PC-3 (cell line): ENCODE results near the gene VAT1L. TPM values are rescaled to one million over a fixed set of nuclear protein-coding genes. Genes with fewer than 3 reads are reported as not detected.

Experiments
- ATAC-seq: fragments of 200-7000 bp; cut with Tn5 transposase; 2 replicates; pipeline ENCODE4 v1.9.1; 2020; ENCODE audit warnings: mild to moderate bottlenecking, moderate library complexity
- BruUV-seq: library from RNA; stranded (reverse); fragments of 400-500 nt; replicated peaks from 2 replicates; lab custom pipeline; 2021; lab: Mats Ljungman, UMichigan
- CTCF ChIA-PET: fragments of 300-600 bp; sonication (Branson Sonifier 250); formaldehyde crosslinking; loops from one replicate; lab custom pipeline; 2022; ENCODE audit warnings: antibody characterized with exemption; lab: Charles Lee
- POLR2A ChIA-PET: fragments of 300-600 bp; sonication (Branson Sonifier 250); formaldehyde crosslinking; loops from one replicate; lab custom pipeline; 2022; ENCODE audit warnings: antibody characterized with exemption; ENCODE audit not compliant: unreplicated experiment; lab: Charles Lee
- DNase-seq: peaks from one replicate; pipeline ENCODE4 v3.0.0-alpha.2; 2015
- H2AFZ ChIP-seq: fragments of 300-600 bp; sonication (generic); 2 replicates; pipeline ENCODE4 v1.6.0; 2016; ENCODE audit warnings: antibody characterized with exemption, low read length
- H3F3A ChIP-seq: fragments of 300-600 bp; sonication (generic); one replicate; pipeline ENCODE4 v1.6.0; 2017; ENCODE audit warnings: antibody characterized with exemption, low read length, control low read depth, mild to moderate bottlenecking; ENCODE audit not compliant: unreplicated experiment
- H3K27ac ChIP-seq: fragments of 300-600 bp; sonication (generic); 2 replicates; pipeline ENCODE4 v1.5.1; 2016; ENCODE audit warnings: mild to moderate bottlenecking, low read length
- H3K27me3 ChIP-seq: fragments of 300-600 bp; sonication (generic); 2 replicates; pipeline ENCODE4 v1.6.1; 2016; ENCODE audit warnings: low read length, mixed read lengths
- H3K36me3 ChIP-seq: fragments of 300-600 bp; sonication (generic); 2 replicates; pipeline ENCODE4 v1.6.1; 2016; ENCODE audit warnings: low read depth, mixed run types, low read length, mixed read lengths
- H3K4me1 ChIP-seq: fragments of 300-600 bp; sonication (generic); 2 replicates; pipeline ENCODE4 v1.5.1; 2016; ENCODE audit warnings: low read length; ENCODE audit not compliant: insufficient read depth
- H3K4me2 ChIP-seq: fragments of 300-600 bp; sonication (generic); 2 replicates; pipeline ENCODE4 v1.6.0; 2016; ENCODE audit warnings: low read length
- H3K4me3 ChIP-seq: fragments of 300-600 bp; sonication (generic); 2 replicates; pipeline ENCODE4 v1.5.1; 2016; ENCODE audit warnings: mild to moderate bottlenecking, low read length, mixed read lengths
- H3K79me2 ChIP-seq: fragments of 300-600 bp; sonication (generic); 2 replicates; pipeline ENCODE4 v1.6.1; 2017; ENCODE audit warnings: low read length, mixed read lengths
- H3K9ac ChIP-seq: fragments of 300-600 bp; sonication (generic); 2 replicates; pipeline ENCODE4 v1.6.0; 2016; ENCODE audit warnings: mild to moderate bottlenecking, low read length
- H3K9me2 ChIP-seq: fragments of 300-600 bp; sonication (generic); replicated peaks from 2 replicates; pipeline ENCODE4 v1.6.1; 2016; ENCODE audit warnings: mixed run types, low read length, mixed read lengths
- H3K9me3 ChIP-seq: fragments of 300-600 bp; sonication (generic); 2 replicates; pipeline ENCODE4 v1.6.1; 2016; ENCODE audit warnings: low read length, mixed read lengths
- H4K20me1 ChIP-seq: fragments of 300-600 bp; sonication (generic); 2 replicates; pipeline ENCODE4 v1.6.1; 2016; ENCODE audit warnings: low read length, mixed read lengths
- EZH2 ChIP-seq: fragments of 300-600 bp; sonication (generic); IDR thresholded peaks from one replicate; pipeline ENCODE4 v1.6.1; 2017; ENCODE audit warnings: antibody characterized with exemption, mild to moderate bottlenecking, low read length; ENCODE audit not compliant: unreplicated experiment
- EZH2phosphoT487 ChIP-seq: fragments of 300-600 bp; sonication (generic); IDR thresholded peaks from 2 replicates; pipeline ENCODE4 v1.6.1; 2018; ENCODE audit warnings: mild to moderate bottlenecking, antibody characterized with exemption, low read length, borderline replicate concordance
- intact Hi-C: fragments of 100-400 bp; cut with micrococcal nuclease; formaldehyde crosslinking; loops from 2 replicates; pipeline ENCODE4 v1.9.0; 2023
- total RNA-seq: library from RNA; depleted of rRNA; stranded (reverse); fragments of >200 nt; gene quantifications from 2 replicates; pipeline ENCODE4 v1.2.3, GENCODE V29; 2014
- TF ChIP-seq, protein P1 (sequence below): fragments of 300-600 bp; sonication (generic); conservative IDR thresholded peaks from 2 replicates; pipeline ENCODE4 v1.5.1; 2017; ENCODE audit warnings: antibody characterized with exemption, low read depth, mild to moderate bottlenecking, low read length

Gene VAT1L
- total RNA-seq, 1 experiment from 2014 or later = 0.47 TPM

DNA sequence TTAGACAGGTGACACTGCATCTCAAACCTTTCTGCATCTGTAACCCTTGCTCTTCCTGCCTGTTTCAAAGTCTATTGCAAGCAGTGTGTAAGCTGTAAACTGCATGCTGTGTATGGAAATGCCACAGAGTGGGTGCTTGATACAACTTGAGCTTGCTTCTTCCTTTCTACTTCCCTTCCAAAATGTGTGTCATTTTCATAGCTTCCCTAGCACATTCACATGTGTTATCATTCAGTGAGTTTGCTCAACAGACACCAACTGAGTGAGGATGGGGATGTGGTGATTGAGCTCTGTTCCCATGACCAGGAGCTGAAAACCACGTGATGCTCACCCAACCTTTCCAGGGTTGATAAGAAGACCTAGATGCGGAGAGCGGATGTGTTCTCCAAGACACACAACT lies 111.1 kb downstream of the VAT1L start:
- DNase-seq = no peak
- no peaks in the 10 kb centered on the region for H3F3A ChIP-seq
- no peaks in the 10 kb centered on the region for H3K27me3 ChIP-seq
- H3K9ac ChIP-seq = no peak overlapping the region
- intact Hi-C loops = no loop called here
- no peaks in the 10 kb centered on the region for H3K9me2 ChIP-seq
- CTCF ChIA-PET = no interaction called here
- BruUV-seq = no TSS peak
- H3K4me1 ChIP-seq = no peaks in the 10 kb centered on the region
- H3K9me3 ChIP-seq = no peaks in the 10 kb centered on the region
- no peaks in the 10 kb centered on the region for H3K79me2 ChIP-seq
- no peak overlapping the region for H2AFZ ChIP-seq
- H3K27ac ChIP-seq = no peak overlapping the region
- no peak for ATAC-seq
- H3K36me3 ChIP-seq = no peaks in the 10 kb centered on the region
- no peak overlapping the region for H3K4me2 ChIP-seq
- POLR2A ChIA-PET = no interaction called here
- no peaks in the 10 kb centered on the region for H4K20me1 ChIP-seq
- TF ChIP-seq, protein P1, sequence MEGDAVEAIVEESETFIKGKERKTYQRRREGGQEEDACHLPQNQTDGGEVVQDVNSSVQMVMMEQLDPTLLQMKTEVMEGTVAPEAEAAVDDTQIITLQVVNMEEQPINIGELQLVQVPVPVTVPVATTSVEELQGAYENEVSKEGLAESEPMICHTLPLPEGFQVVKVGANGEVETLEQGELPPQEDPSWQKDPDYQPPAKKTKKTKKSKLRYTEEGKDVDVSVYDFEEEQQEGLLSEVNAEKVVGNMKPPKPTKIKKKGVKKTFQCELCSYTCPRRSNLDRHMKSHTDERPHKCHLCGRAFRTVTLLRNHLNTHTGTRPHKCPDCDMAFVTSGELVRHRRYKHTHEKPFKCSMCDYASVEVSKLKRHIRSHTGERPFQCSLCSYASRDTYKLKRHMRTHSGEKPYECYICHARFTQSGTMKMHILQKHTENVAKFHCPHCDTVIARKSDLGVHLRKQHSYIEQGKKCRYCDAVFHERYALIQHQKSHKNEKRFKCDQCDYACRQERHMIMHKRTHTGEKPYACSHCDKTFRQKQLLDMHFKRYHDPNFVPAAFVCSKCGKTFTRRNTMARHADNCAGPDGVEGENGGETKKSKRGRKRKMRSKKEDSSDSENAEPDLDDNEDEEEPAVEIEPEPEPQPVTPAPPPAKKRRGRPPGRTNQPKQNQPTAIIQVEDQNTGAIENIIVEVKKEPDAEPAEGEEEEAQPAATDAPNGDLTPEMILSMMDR = no peak
- TF ChIP-seq EZH2phosphoT487 (no peak), EZH2 (no peak)
- H3K4me3 ChIP-seq = no peak overlapping the region

DNA sequence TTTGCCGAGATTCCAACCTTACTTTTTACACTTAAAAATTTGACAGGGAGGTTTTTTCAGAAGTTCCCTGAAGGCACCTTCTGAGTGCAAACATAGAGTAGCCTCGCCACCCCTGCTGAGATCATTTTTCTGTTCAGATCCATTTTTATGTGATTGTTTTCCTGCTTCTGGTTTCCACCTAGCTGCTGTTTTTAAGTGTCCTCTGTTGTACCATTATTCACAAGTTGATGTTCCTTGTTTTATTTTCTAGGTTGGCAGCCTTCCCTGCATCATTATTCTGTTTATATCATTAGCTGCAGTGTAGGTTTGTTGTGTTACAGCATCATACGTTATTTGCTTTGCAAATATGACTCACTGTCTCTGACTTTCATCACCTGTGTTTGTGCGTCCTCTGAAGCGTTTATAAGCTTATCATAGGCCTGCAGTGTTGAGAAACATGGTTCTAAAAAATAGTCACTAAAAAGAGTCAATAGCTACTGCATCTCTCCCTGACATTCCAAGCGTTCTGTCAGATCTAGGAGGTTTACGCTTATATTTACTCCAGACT lies 117.1 kb downstream of the VAT1L start:
- Histone ChIP-seq H3F3A (no peaks in the 10 kb centered on the region), H3K4me3 (no peak overlapping the region), H3K36me3 (no peaks in the 10 kb centered on the region), H3K9me3 (no peaks in the 10 kb centered on the region), H3K4me2 (no peak overlapping the region), H3K27me3 (no peaks in the 10 kb centered on the region), H2AFZ (no peak overlapping the region), H3K79me2 (no peaks in the 10 kb centered on the region), H3K9me2 (no peaks in the 10 kb centered on the region), H4K20me1 (no peaks in the 10 kb centered on the region), H3K9ac (no peak overlapping the region), H3K27ac (no peak overlapping the region), H3K4me1 (no peaks in the 10 kb centered on the region)
- POLR2A ChIA-PET = no interaction called here
- DNase-seq (no peak), ATAC-seq (no peak)
- TF ChIP-seq EZH2 = no peak
- CTCF ChIA-PET = no interaction called here
- BruUV-seq = no TSS peak
- intact Hi-C loops = no loop called here

DNA sequence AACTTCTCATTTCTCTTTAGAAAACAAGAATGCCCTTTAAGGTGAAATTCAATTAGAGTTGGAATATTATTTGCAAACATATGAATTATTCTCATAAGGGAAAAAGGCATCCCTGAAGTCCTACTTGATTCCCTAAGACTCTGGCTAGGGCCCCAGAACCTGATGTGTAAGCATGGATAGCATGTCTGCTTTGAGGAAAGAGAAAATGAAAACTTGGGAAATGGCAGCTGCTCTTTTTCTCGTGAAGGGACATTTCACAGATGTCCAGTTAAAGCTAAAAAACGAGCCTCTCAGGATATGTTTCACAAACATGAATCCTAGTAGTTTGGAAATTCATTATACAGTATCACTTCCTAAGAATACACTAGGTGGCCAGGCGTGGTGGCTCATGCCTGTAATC lies 121.7 kb downstream of the VAT1L start:
- H3K27ac ChIP-seq = no peak overlapping the region
- H3K79me2 ChIP-seq = no peaks in the 10 kb centered on the region
- no peak for TF ChIP-seq EZH2phosphoT487
- TF ChIP-seq EZH2 = no peak
- no peak for DNase-seq
- H3K9ac ChIP-seq = no peak overlapping the region
- no peaks in the 10 kb centered on the region for H3K36me3 ChIP-seq
- no peaks in the 10 kb centered on the region for H3K4me1 ChIP-seq
- H3K27me3 ChIP-seq = no peaks in the 10 kb centered on the region
- no peak overlapping the region for H2AFZ ChIP-seq
- H3K4me3 ChIP-seq = no peak overlapping the region
- ChIA-PET POLR2A (no interaction called here), CTCF (no interaction called here)
- H4K20me1 ChIP-seq = no peaks in the 10 kb centered on the region
- H3K4me2 ChIP-seq = no peak overlapping the region
- intact Hi-C loops = no loop called here
- no TSS peak for BruUV-seq
- H3F3A ChIP-seq = no peaks in the 10 kb centered on the region
- no peak for ATAC-seq
- no peaks in the 10 kb centered on the region for H3K9me2 ChIP-seq
- no peaks in the 10 kb centered on the region for H3K9me3 ChIP-seq

DNA sequence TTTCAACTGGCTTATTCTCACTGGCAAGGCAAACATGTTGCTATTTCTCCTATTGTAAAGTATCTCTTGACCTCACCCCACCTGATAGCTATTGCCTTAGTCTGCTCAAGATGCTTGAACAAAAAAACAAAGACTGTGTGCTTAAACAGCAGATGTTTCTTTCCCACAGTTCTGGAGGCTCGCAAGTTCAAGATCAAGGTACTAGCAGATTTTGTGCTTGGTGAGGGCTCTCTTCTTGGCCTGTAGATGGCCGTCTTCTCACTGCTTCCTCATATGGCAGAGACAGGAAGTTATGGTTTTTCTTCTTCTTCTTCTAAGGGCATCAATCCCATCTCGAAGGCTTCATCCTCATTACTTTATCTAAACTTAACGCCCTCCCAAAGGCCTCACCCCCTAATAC lies 124.3 kb downstream of the VAT1L start:
- BruUV-seq = no TSS peak
- no peaks in the 10 kb centered on the region for H4K20me1 ChIP-seq
- no peaks in the 10 kb centered on the region for H3K79me2 ChIP-seq
- ChIA-PET CTCF (no interaction called here), POLR2A (no interaction called here)
- no peak overlapping the region for H3K9ac ChIP-seq
- no peaks in the 10 kb centered on the region for H3F3A ChIP-seq
- H3K4me3 ChIP-seq = no peak overlapping the region
- no peaks in the 10 kb centered on the region for H3K9me2 ChIP-seq
- intact Hi-C loops = no loop called here
- H3K9me3 ChIP-seq = no peaks in the 10 kb centered on the region
- DNase-seq (no peak), ATAC-seq (no peak)
- no peaks in the 10 kb centered on the region for H3K27me3 ChIP-seq
- no peaks in the 10 kb centered on the region for H3K4me1 ChIP-seq
- TF ChIP-seq EZH2phosphoT487 (no peak), EZH2 (no peak)
- TF ChIP-seq, protein P1 = no peak
- H3K36me3 ChIP-seq = no peaks in the 10 kb centered on the region
- H3K27ac ChIP-seq = no peak overlapping the region
- no peak overlapping the region for H3K4me2 ChIP-seq
- no peak overlapping the region for H2AFZ ChIP-seq
